HG03135 (cell line): ENCODE measurements around the gene COQ10A.
"Not testable (repeated sequence)": the region's sequence is repeated elsewhere in the genome, so short reads cannot be mapped to it uniquely, and the experiment has no call there.

Experiments used
- ATAC-seq: cut with Tn5 transposase; IDR thresholded peaks from one replicate; pipeline ENCODE4 v1.9.1; 2021; ENCODE audit warnings: mild to moderate bottlenecking, moderate library complexity; ENCODE audit not compliant: unreplicated experiment

Gene COQ10A

GRCh38 chr12:56272468-56272867 is 5.7 kb downstream of the COQ10A start:
- not testable (repeated sequence) for ATAC-seq

- ATAC-seq, result no peak
These were observed 7.6 kb downstream of the COQ10A start for GRCh38 chr12:56274299-56274698.

- ATAC-seq, result no peak
These were observed 12.2 kb downstream of the COQ10A start for GRCh38 chr12:56278905-56279304.

GRCh38 chr12:56280849-56281248 is 14.1 kb downstream of the COQ10A start:
- no peak for ATAC-seq

GRCh38 chr12:56282030-56282429 is 15.3 kb downstream of the COQ10A start:
- no peak for ATAC-seq

GRCh38 chr12:56282579-56282978 is 15.8 kb downstream of the COQ10A start:
- no peak for ATAC-seq

GRCh38 chr12:56284263-56284662 is 17.5 kb downstream of the COQ10A start:
- ATAC-seq, result not testable (repeated sequence)

GRCh38 chr12:56286044-56286830 is 19.5 kb downstream of the COQ10A start:
- ATAC-seq, result no peak

GRCh38 chr12:56288705-56289387 is 22.1 kb downstream of the COQ10A start:
- no peak for ATAC-seq

GRCh38 chr12:56293795-56294194 is 27.1 kb downstream of the COQ10A start:
- no peak for ATAC-seq

GRCh38 chr12:56296295-56296694 is 29.6 kb downstream of the COQ10A start:
- no peak for ATAC-seq

- no peak for ATAC-seq
These were observed 30.7 kb downstream of the COQ10A start for GRCh38 chr12:56297400-56297799.

GRCh38 chr12:56298828-56299227 is 32.1 kb downstream of the COQ10A start:
- ATAC-seq, result no peak

- ATAC-seq, result peak; percentile 5
These were observed 32.6 kb downstream of the COQ10A start for GRCh38 chr12:56299308-56299852.

GRCh38 chr12:56299853-56300643 is 33.3 kb downstream of the COQ10A start, which contains the start of gene CS:
Gene CS, minus strand, starts transcription at chr12:56300330. Its CDS starts 129 bp downstream, at chr12:56300201.
- ATAC-seq, result peak; percentile 95

GRCh38 chr12:56300644-56301464 is 34.1 kb downstream of the COQ10A start:
- no peak for ATAC-seq

GRCh38 chr12:56304276-56304675 is 37.5 kb downstream of the COQ10A start:
- ATAC-seq, result no peak

- ATAC-seq, result no peak
These were observed 38.3 kb downstream of the COQ10A start for GRCh38 chr12:56304872-56305590.

- no peak for ATAC-seq
These were observed 40.7 kb downstream of the COQ10A start for GRCh38 chr12:56307221-56307965.
